GM23248 (cell line): ENCODE data around the gene TMEM184B. TPM values are rescaled to one million over a fixed set of nuclear protein-coding genes. Genes with fewer than 3 reads are reported as not detected.
A peak's percentile ranks its signal among the peaks of the same experiment; 100 is the strongest.
"Not testable (repeated sequence)": the region's sequence is repeated elsewhere in the genome, so short reads cannot be mapped to it uniquely, and the experiment has no call there.

Experiments
- DNase-seq: peaks from one replicate; pipeline ENCODE4 v3.0.0-alpha.2; 2015
- H2AFZ ChIP-seq: fragments of 200-600 bp; sonication (generic); 2 replicates; pipeline ENCODE4 v1.6.1; 2016; ENCODE audit warnings: antibody characterized with exemption
- H3F3A ChIP-seq: fragments of 200-600 bp; sonication (generic); 2 replicates; pipeline ENCODE4 v1.6.1; 2016; ENCODE audit warnings: mild to moderate bottlenecking, antibody characterized with exemption, mixed run types; ENCODE audit not compliant: insufficient read depth
- H3K27ac ChIP-seq: fragments of 200-600 bp; sonication (generic); 2 replicates; pipeline ENCODE4 v1.5.1; 2016; ENCODE audit warnings: mild to moderate bottlenecking
- H3K27me3 ChIP-seq: fragments of 200-600 bp; sonication (generic); replicated peaks from 2 replicates; pipeline ENCODE4 v1.6.1; 2016; ENCODE audit warnings: mild to moderate bottlenecking; ENCODE audit not compliant: insufficient read depth
- H3K36me3 ChIP-seq: fragments of 200-600 bp; sonication (generic); 2 replicates; pipeline ENCODE4 v1.6.1; 2016; ENCODE audit warnings: low read depth, mild to moderate bottlenecking
- H3K4me1 ChIP-seq: fragments of 200-600 bp; sonication (generic); 2 replicates; pipeline ENCODE4 v1.6.1; 2016; ENCODE audit warnings: mild to moderate bottlenecking; ENCODE audit not compliant: insufficient read depth
- H3K4me2 ChIP-seq: fragments of 200-600 bp; sonication (generic); one replicate; pipeline ENCODE4 v1.6.1; 2016; ENCODE audit warnings: mild to moderate bottlenecking; ENCODE audit not compliant: unreplicated experiment
- H3K4me3 ChIP-seq: fragments of 200-600 bp; sonication (generic); 2 replicates; pipeline ENCODE4 v1.5.1; 2016; ENCODE audit warnings: mild to moderate bottlenecking
- H3K79me2 ChIP-seq: fragments of 200-600 bp; sonication (generic); 2 replicates; pipeline ENCODE4 v1.6.1; 2016; ENCODE audit warnings: mild to moderate bottlenecking; ENCODE audit not compliant: insufficient read depth
- H3K9ac ChIP-seq: fragments of 200-600 bp; sonication (generic); 2 replicates; pipeline ENCODE4 v1.6.1; 2016; ENCODE audit warnings: mild to moderate bottlenecking
- H3K9me2 ChIP-seq: fragments of 200-600 bp; sonication (generic); 2 replicates; pipeline ENCODE4 v1.6.1; 2016; ENCODE audit warnings: mixed run types, mild to moderate bottlenecking, moderate library complexity; ENCODE audit not compliant: insufficient read depth
- H3K9me3 ChIP-seq: fragments of 200-600 bp; sonication (generic); one replicate; pipeline ENCODE4 v1.6.1; 2017; ENCODE audit warnings: low read depth
- H4K20me1 ChIP-seq: fragments of 200-600 bp; sonication (generic); 2 replicates; pipeline ENCODE4 v1.6.0; 2016; ENCODE audit not compliant: insufficient read depth
- EZH2 ChIP-seq: fragments of 200-600 bp; sonication (generic); IDR thresholded peaks from 2 replicates; pipeline ENCODE4 v1.6.1; 2018; ENCODE audit warnings: antibody characterized with exemption, mild to moderate bottlenecking; ENCODE audit not compliant: insufficient read depth, poor library complexity, severe bottlenecking
- EZH2phosphoT487 ChIP-seq: fragments of 200-600 bp; sonication (generic); IDR thresholded peaks from 2 replicates; pipeline ENCODE4 v1.6.1; 2018; ENCODE audit warnings: antibody characterized with exemption, moderate library complexity, mild to moderate bottlenecking, low read depth; ENCODE audit not compliant: insufficient read depth
- WGBS, 2 experiments: methylation state at CpG; one replicate each; pipeline ENCODE4 v1.1.6; 2015 to 2017; ENCODE audit warnings: low lambda C conversion rate in 2 of 2, low coverage in 1 of 2; ENCODE audit errors: missing lambda C conversion rate in 2 of 2; 5-methylcytosine and 5-hydroxymethylcytosine counted together
- in situ Hi-C: fragments of 300-500 bp; cut with MboI; formaldehyde crosslinking; loops from 2 replicates; pipeline ENCODE4 v1.15.0; 2020
- polyA plus RNA-seq: library from polyadenylated mRNA; unstranded; fragments of >200 nt; fragmentation: Nextera tagmentation; extraction: Ambion mirVana; gene quantifications from 2 replicates; pipeline ENCODE4 v1.2.1, GENCODE V29; 2016
- total RNA-seq: library from RNA; depleted of rRNA; stranded (reverse); fragments of >200 nt; shearing (Covaris generic); gene quantifications from 2 replicates; pipeline ENCODE4 v1.2.3, GENCODE V29; 2014

TMEM184B gene
- total and polyA plus RNA-seq, 2 experiments from 2014 or later: 83.7 to 91.0 TPM

DNA sequence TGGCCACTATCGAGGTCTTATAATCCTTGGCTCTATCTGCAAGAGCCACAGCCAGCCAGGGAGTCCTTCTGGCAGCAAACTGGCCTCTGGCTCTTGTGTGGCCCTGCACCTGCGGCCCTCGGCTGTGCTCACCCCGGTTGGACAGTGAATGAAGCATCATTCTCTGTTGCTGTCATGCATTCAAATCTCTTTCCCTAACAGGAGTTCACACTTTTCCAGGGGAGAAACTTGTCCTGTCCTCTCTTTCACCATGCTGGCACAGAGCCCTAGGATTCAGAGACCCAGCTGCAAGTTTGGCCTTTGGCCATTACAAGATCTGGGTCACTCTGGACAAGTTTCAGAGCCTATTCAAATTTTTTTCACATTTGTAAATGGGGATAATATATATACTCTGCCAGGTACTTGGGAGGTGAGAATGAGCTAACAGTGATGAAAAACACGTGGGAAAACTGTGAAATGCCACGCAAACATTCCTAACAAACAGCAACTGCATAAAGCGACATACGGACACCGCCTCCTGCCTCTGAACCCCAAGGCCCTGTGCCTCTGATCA lies 34.2 kb downstream of the TMEM184B start:
- Histone ChIP-seq H3K9me3 (no peaks in the 10 kb centered on the region), H3F3A (peaks cover 38% of the 10 kb centered on the region), H3K36me3 (peaks cover 14% of the 10 kb centered on the region; the same call in 1 of the 2 replicates), H3K27ac (peak overlapping the region; percentile 100), H4K20me1 (no peaks in the 10 kb centered on the region), H3K4me3 (peak overlapping the region; percentile 14), H3K9me2 (no peaks in the 10 kb centered on the region), H2AFZ (no peak overlapping the region), H3K27me3 (no peaks in the 10 kb centered on the region), H3K4me2 (peak overlapping the region; percentile 85), H3K9ac (peak overlapping the region; percentile 95), H3K4me1 (peaks cover 46% of the 10 kb centered on the region), H3K79me2 (peaks cover 49% of the 10 kb centered on the region)
- in situ Hi-C loops: no loop called here
- TF ChIP-seq EZH2phosphoT487 (no peak), EZH2 (no peak)
- 2 to 5% methylated on average over 9 of the region's 9 CpGs for WGBS, 2 experiments
- peak; percentile 91 for DNase-seq

DNA sequence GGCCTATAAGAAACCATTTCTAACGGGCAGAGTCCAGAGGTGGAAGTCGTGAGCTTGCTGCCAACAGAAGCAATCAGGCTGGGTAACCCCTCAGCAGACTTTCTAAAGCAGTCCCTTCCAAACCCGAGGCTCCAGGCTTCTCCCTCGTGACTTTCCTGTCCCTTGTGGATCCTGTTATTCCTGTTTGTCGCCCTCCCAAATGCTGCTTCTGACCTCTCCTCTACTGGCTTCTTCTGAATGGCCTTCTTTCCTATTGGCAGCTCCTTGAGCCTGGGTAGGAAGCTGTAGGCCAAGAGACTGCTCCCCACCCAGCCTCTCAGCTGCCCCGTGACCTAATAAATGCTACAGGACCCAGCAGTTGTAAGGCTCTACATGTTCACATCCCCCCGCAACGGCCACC lies 36.0 kb downstream of the TMEM184B start:
- H3K27ac ChIP-seq: no peak overlapping the region
- TF ChIP-seq EZH2: no peak
- TF ChIP-seq EZH2phosphoT487: no peak
- no peak for DNase-seq
- WGBS, 2 experiments: 61 to 62% methylated on average over 8 of the region's 8 CpGs
- H3K79me2 ChIP-seq: peaks cover 47% of the 10 kb centered on the region
- no peak overlapping the region for H3K9ac ChIP-seq
- H4K20me1 ChIP-seq: no peaks in the 10 kb centered on the region
- no peak overlapping the region for H2AFZ ChIP-seq
- no peaks in the 10 kb centered on the region for H3K27me3 ChIP-seq
- H3K9me3 ChIP-seq: no peaks in the 10 kb centered on the region
- no peak overlapping the region for H3K4me2 ChIP-seq
- 0 out of 2 replicates have a peak, but pooled peaks cover 11% of the 10 kb centered on the region for H3K36me3 ChIP-seq
- peaks cover 46% of the 10 kb centered on the region for H3K4me1 ChIP-seq
- in situ Hi-C loops: no loop called here
- peaks cover 38% of the 10 kb centered on the region for H3F3A ChIP-seq
- H3K4me3 ChIP-seq: no peak overlapping the region
- H3K9me2 ChIP-seq: no peaks in the 10 kb centered on the region

- peaks cover 28% of the 10 kb centered on the region for H3F3A ChIP-seq
- H3K79me2 ChIP-seq: peaks cover 47% of the 10 kb centered on the region
- no peak overlapping the region for H3K4me2 ChIP-seq
- peak overlapping the region; percentile 51 for H3K27ac ChIP-seq
- H3K9me2 ChIP-seq: no peaks in the 10 kb centered on the region
- in situ Hi-C loops: no loop called here
- WGBS, 2 experiments: 28 to 29% methylated on average over 14 of the region's 14 CpGs
- no peaks in the 10 kb centered on the region for H3K9me3 ChIP-seq
- no peak overlapping the region for H2AFZ ChIP-seq
- H3K36me3 ChIP-seq: peaks cover 20% of the 10 kb centered on the region; the same call in 1 of the 2 replicates
- peaks cover 35% of the 10 kb centered on the region for H3K4me1 ChIP-seq
- H3K4me3 ChIP-seq: no peak overlapping the region
- H3K27me3 ChIP-seq: no peaks in the 10 kb centered on the region
- peak overlapping the region; percentile 55 for H3K9ac ChIP-seq
- peak; percentile 60 for DNase-seq
- H4K20me1 ChIP-seq: no peaks in the 10 kb centered on the region
- no peak for TF ChIP-seq EZH2
- TF ChIP-seq EZH2phosphoT487: no peak
Observed at GRCh38 chr22:38235240-38235850, 37.5 kb downstream of the TMEM184B start.

GRCh38 chr22:38233856-38234255 lies 39.0 kb downstream of the TMEM184B start:
- in situ Hi-C loops, H3K9me2 ChIP-seq, H3K27ac ChIP-seq, H3K9ac ChIP-seq, H2AFZ ChIP-seq, H3K4me3 ChIP-seq, DNase-seq, H3K4me2 ChIP-seq, H3K9me3 ChIP-seq, H4K20me1 ChIP-seq, H3K27me3 ChIP-seq: not testable (repeated sequence)
- H3K4me1 ChIP-seq: peaks cover 28% of the 10 kb centered on the region
- peaks cover 22% of the 10 kb centered on the region; the same call in 1 of the 2 replicates for H3K36me3 ChIP-seq
- WGBS, 2 experiments: 95 to 97% methylated on average over 8 to 10 of the region's 10 CpGs
- H3F3A ChIP-seq: peaks cover 23% of the 10 kb centered on the region
- peaks cover 47% of the 10 kb centered on the region for H3K79me2 ChIP-seq
